Measurements from ENCODE around the gene CYTH3. TPM values are rescaled to one million over a fixed set of nuclear protein-coding genes. Genes with fewer than 3 reads are reported as not detected.

Gene CYTH3
- total RNA-seq, 1 donor, result 89.4 TPM

GRCh38 chr7:6182993-6183392 lies 89.4 kb downstream of the CYTH3 start:
- Histone ChIP-seq H2AFZ (ENCODE audit: low read length) (no peak overlapping the region), H3K4me2 (ENCODE audit: insufficient read depth, low read length) (no peak overlapping the region), H3K9me3 (ENCODE audit: low read depth, low read length) (no peaks in the 10 kb centered on the region)

GRCh38 chr7:6181136-6181535 lies 91.3 kb downstream of the CYTH3 start:
- H3K4me2 ChIP-seq (ENCODE audit: insufficient read depth, low read length), result no peak overlapping the region
- H3K4me3 ChIP-seq (ENCODE audit: insufficient read depth, low read length), result no peak overlapping the region
- H3K27me3 ChIP-seq (ENCODE audit: insufficient read depth, low read length), result no peaks in the 10 kb centered on the region
- H4K20me1 ChIP-seq (ENCODE audit: insufficient read depth, low read length), result peaks cover 3% of the 10 kb centered on the region
- no peak overlapping the region for H3K27ac ChIP-seq (ENCODE audit: low read depth, low read length)
- peak; percentile 44 for DNase-seq (ENCODE audit: insufficient read length, low spot score, missing footprints)
- H3K79me2 ChIP-seq (ENCODE audit: insufficient read depth, low read length), result peaks cover 12% of the 10 kb centered on the region
- H3K36me3 ChIP-seq (ENCODE audit: insufficient read depth, low read length), result peaks cover 23% of the 10 kb centered on the region
- TF ChIP-seq CTCF (IDR thresholded peaks at IDR 0.05; ENCODE audit: extremely low read depth, low read depth, low read length), result no peak
- no peaks in the 10 kb centered on the region for H3K9me3 ChIP-seq (ENCODE audit: low read depth, low read length)
- peaks cover 9% of the 10 kb centered on the region for H3K4me1 ChIP-seq (ENCODE audit: insufficient read depth, low read length)
- no peak overlapping the region for H2AFZ ChIP-seq (ENCODE audit: low read length)

More at GRCh38 chr7:6182993-6183392, 89.4 kb downstream of the CYTH3 start:
- H3K4me1 ChIP-seq (ENCODE audit: insufficient read depth, low read length), result peaks cover 6% of the 10 kb centered on the region
- H3K79me2 ChIP-seq (ENCODE audit: insufficient read depth, low read length), result peaks cover 13% of the 10 kb centered on the region
- peaks cover 3% of the 10 kb centered on the region for H4K20me1 ChIP-seq (ENCODE audit: insufficient read depth, low read length)
- H3K27ac ChIP-seq (ENCODE audit: low read depth, low read length), result no peak overlapping the region
- no peaks in the 10 kb centered on the region for H3K27me3 ChIP-seq (ENCODE audit: insufficient read depth, low read length)
- H3K4me3 ChIP-seq (ENCODE audit: insufficient read depth, low read length), result no peak overlapping the region
- DNase-seq (ENCODE audit: insufficient read length, low spot score, missing footprints), result peak; percentile 61
- peaks cover 23% of the 10 kb centered on the region for H3K36me3 ChIP-seq (ENCODE audit: insufficient read depth, low read length)
- no peak for TF ChIP-seq CTCF (IDR thresholded peaks at IDR 0.05; ENCODE audit: extremely low read depth, low read depth, low read length)

- peaks cover 12% of the 10 kb centered on the region for H3K79me2 ChIP-seq (ENCODE audit: insufficient read depth, low read length)
- H3K36me3 ChIP-seq (ENCODE audit: insufficient read depth, low read length), result peaks cover 24% of the 10 kb centered on the region
- peaks cover 3% of the 10 kb centered on the region for H4K20me1 ChIP-seq (ENCODE audit: insufficient read depth, low read length)
- no peaks in the 10 kb centered on the region for H3K27me3 ChIP-seq (ENCODE audit: insufficient read depth, low read length)
- no peak overlapping the region for H3K27ac ChIP-seq (ENCODE audit: low read depth, low read length)
- no peak overlapping the region for H2AFZ ChIP-seq (ENCODE audit: low read length)
- DNase-seq (ENCODE audit: insufficient read length, low spot score, missing footprints), result no peak
- H3K4me3 ChIP-seq (ENCODE audit: insufficient read depth, low read length), result no peak overlapping the region
- H3K9me3 ChIP-seq (ENCODE audit: low read depth, low read length), result no peaks in the 10 kb centered on the region
- no peak overlapping the region for H3K4me2 ChIP-seq (ENCODE audit: insufficient read depth, low read length)
- peaks cover 16% of the 10 kb centered on the region for H3K4me1 ChIP-seq (ENCODE audit: insufficient read depth, low read length)
- no peak for TF ChIP-seq CTCF (IDR thresholded peaks at IDR 0.05; ENCODE audit: extremely low read depth, low read depth, low read length)
These were observed 92.1 kb downstream of the CYTH3 start for GRCh38 chr7:6180344-6180725.

GRCh38 chr7:6179620-6180343 lies 92.6 kb downstream of the CYTH3 start:
- no peak for DNase-seq (ENCODE audit: insufficient read length, low spot score, missing footprints)

More at GRCh38 chr7:6179620-6180343, 92.6 kb downstream of the CYTH3 start:
- H3K4me2 ChIP-seq (ENCODE audit: insufficient read depth, low read length), result no peak overlapping the region
- H3K4me1 ChIP-seq (ENCODE audit: insufficient read depth, low read length), result peaks cover 16% of the 10 kb centered on the region
- H3K36me3 ChIP-seq (ENCODE audit: insufficient read depth, low read length), result peaks cover 29% of the 10 kb centered on the region
- H3K27me3 ChIP-seq (ENCODE audit: insufficient read depth, low read length), result no peaks in the 10 kb centered on the region
- H3K27ac ChIP-seq (ENCODE audit: low read depth, low read length), result no peak overlapping the region
- no peak overlapping the region for H3K4me3 ChIP-seq (ENCODE audit: insufficient read depth, low read length)
- H3K79me2 ChIP-seq (ENCODE audit: insufficient read depth, low read length), result peaks cover 12% of the 10 kb centered on the region
- no peak for TF ChIP-seq CTCF (IDR thresholded peaks at IDR 0.05; ENCODE audit: extremely low read depth, low read depth, low read length)
- no peak overlapping the region for H2AFZ ChIP-seq (ENCODE audit: low read length)
- peaks cover 3% of the 10 kb centered on the region for H4K20me1 ChIP-seq (ENCODE audit: insufficient read depth, low read length)
- H3K9me3 ChIP-seq (ENCODE audit: low read depth, low read length), result no peaks in the 10 kb centered on the region

Data from osteoblast (primary cell).